ENCODE results near the gene ARMS2.
A peak's percentile ranks its signal among the peaks of the same experiment; 100 is the strongest.

Gene ARMS2, protein sequence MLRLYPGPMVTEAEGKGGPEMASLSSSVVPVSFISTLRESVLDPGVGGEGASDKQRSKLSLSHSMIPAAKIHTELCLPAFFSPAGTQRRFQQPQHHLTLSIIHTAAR

GRCh38 chr10:122454603-122455080, at the start of gene ARMS2:
Gene ARMS2, plus strand, starts transcription at chr10:122454653. Its CDS starts 75 bp downstream, at chr10:122454728.
- DNase-seq (ENCODE audit: low spot score), result no peak

- no peak for DNase-seq (ENCODE audit: low spot score)
Observed at GRCh38 chr10:122407375-122408125, 46.9 kb upstream of the ARMS2 start.

DNA sequence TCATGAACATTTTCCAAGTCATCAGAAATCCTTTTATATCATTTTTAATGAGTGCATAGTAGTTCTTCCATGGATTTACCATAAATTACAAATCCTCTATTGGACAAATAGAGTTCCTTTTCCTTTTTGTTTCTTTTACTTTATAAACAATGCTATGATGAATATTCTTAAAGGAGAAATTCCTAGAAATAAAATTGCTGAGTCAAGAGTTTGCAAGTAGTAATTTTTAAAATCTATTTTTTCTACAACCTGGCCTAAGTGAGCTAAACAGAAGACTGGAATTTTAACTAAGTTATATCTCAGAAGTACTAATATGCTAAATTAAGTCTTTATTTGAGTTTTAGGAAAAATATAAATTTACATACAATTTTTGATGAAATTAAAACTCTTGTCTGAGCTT, 41.1 kb upstream of the ARMS2 start:
- DNase-seq (ENCODE audit: low spot score), result no peak

DNA sequence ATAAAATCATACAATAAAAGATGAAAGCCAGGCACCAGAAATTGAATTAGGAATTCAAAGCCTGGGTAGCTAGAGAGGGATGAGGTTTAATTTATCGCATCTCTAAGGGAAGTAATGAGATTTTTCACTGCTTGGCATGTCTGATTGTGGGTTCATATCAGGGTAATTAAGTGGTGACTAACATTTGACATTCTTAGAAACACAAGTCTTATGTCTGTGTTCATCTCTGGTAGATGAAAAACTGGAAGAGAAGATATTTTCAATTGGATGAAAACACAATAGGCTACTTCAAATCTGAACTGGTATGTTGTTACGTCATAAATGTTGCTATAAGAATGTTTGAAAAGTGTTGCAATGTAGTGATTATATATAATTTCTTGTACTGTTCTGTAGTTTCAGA, 36.8 kb upstream of the ARMS2 start:
- DNase-seq (ENCODE audit: low spot score), result no peak

GRCh38 chr10:122419016-122419415, 35.4 kb upstream of the ARMS2 start:
- no peak for DNase-seq (ENCODE audit: low spot score)

- no peak for DNase-seq (ENCODE audit: low spot score)
Observed at GRCh38 chr10:122419876-122420623, 34.4 kb upstream of the ARMS2 start.

DNA sequence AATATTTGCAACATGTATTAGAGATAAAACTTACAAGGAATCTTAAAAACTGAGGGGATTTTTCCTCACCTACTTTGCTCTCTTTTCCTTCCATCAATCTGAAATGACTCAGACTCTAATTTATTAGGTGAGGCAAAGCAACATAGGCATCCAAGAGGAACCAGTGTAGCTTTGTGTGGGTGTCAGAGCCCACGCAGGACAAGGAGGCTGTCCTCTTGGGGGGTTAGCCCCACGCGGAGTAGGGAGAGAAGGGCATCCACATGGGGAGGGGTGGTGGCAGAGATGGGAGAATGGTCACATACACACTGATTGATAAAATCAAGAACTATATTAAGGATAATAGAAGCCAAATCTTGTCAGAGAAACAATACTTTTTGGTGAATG, 33.8 kb upstream of the ARMS2 start:
- no peak for DNase-seq (ENCODE audit: low spot score)

DNA sequence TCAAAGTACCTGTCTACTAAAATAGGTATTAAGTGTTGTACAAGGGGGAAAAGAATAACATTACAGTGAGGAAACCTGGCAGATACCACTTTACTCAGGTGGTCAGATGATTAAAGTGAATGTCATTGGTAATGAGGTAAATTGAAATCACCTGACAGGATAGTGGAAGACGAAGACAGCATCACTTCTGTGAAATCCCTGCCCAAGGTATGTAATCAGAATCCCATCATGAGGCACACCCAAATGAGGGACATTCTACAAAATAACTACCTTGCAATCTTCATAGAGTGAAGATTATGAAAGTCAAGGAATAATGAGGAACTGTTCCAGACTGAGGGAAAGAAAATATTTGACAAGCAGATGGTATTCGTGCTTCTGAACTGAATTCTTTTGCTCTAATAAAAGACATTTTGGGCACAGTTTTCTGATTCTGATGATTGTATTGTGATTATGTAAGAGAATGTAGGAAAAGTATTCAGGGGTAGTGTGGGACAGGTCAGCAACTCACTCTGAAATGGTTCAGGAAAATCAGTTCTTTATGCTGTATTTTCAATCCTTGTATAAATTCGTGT, 33.3 kb upstream of the ARMS2 start:
- no peak for DNase-seq (ENCODE audit: low spot score)

DNA sequence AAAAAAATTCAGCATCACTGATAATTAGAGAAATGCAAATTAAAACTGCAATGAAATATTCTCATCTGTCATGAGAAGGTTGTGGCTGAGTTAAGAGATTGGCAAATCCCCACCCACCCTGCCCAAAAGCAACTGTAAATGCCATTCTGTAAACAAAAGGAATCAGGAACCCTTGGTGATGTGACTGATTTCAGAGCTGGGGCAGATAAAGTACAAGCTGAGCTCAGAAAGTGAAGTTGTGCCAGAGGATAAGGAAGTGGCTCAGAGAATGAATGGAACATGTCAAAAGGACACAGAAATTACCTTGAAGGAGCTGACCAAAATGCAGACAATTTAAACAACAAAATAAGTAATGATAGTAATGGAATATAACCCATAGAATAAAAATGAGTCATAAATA, 32.7 kb upstream of the ARMS2 start:
- no peak for DNase-seq (ENCODE audit: low spot score)

DNA sequence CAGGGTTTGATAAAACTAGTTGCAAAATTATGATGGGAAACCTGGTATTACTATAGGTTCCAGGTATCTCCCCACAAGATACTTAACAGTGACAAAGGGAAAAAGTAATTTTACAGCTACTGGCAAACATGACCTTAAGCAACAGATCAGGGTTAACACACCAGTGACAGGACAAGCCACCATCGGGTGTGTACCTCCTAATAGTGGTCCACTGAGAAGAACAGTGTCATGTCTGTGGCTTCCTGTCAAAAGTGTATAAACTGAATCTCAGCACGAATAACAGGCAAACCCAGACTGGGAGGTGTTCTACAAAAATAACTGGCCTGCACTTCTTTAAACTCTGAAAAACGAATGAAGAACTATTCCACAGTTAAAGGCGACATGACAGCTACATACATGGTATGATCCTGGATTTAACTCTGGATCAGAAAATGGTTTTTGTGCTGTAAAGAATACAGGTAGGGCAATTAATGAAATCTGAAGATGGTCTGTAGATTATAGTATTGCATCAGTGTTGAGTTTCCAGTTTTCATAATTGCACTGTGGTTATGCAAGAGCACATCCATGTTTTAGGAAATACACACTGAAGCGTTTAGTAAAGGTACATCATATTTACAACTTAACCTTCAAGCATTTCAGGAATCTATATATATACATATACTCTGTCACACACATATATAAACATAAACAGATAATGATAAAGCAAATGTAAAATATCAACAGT, 32.0 kb upstream of the ARMS2 start:
- peak; percentile 43 for DNase-seq (ENCODE audit: low spot score)

- DNase-seq (ENCODE audit: low spot score), result no peak
Observed at GRCh38 chr10:122424059-122424458, 30.4 kb upstream of the ARMS2 start.

DNA sequence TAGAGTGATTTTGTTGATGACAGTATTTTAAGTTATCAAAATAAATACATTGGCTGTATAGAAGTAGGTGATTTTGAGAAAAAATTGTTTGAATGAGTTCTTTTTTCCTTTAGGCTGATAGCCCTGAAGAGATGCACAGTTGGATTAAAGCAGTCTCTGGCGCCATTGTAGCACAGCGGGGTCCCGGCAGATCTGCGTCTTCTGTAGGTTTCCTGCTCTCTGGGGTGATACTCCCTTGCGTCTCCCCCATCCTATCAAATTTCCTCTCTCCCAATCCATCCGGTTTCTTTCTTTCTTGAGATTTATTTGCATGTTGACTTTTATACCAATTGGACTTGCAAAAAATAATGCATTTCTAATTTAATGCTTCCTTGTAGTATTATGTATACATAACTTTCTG, 27.6 kb upstream of the ARMS2 start:
- no peak for DNase-seq (ENCODE audit: low spot score)

- no peak for DNase-seq (ENCODE audit: low spot score)
Observed at GRCh38 chr10:122427280-122427679, 27.2 kb upstream of the ARMS2 start.

DNA sequence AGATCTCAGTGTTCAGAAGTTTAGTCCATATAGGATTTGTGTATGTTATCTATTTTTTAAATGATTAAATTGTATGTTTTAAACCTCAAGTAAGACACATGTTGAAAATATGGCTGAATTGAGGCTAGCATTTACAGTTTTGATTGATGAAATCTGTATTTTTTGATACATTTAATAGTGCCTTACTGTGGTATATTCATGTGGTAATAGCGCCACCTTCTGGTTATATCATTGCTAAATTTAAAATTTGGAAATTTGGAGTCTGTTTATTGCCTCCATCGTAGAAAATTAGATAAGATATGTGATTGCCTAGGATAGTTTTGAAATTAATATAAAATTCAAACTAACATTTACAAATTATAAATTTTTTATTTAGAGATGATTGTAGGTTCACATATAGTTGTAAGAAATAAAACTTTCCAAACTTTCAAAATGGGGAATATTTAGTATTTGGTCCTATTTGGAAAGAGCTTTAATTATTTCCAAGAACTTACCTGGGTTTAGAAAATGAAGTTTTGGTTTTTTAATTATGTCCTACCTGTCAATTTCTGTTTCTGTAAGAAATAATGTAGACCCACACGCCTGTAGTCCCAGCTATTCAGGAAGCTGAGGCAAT, 19.1 kb upstream of the ARMS2 start:
- DNase-seq (ENCODE audit: low spot score), result peak; percentile 49

GRCh38 chr10:122441961-122442360, 12.5 kb upstream of the ARMS2 start:
- DNase-seq (ENCODE audit: low spot score), result no peak

- DNase-seq (ENCODE audit: low spot score), result no peak
Observed at GRCh38 chr10:122445469-122445868, 9.0 kb upstream of the ARMS2 start.

GRCh38 chr10:122445904-122446303, 8.5 kb upstream of the ARMS2 start:
- no peak for DNase-seq (ENCODE audit: low spot score)

DNA sequence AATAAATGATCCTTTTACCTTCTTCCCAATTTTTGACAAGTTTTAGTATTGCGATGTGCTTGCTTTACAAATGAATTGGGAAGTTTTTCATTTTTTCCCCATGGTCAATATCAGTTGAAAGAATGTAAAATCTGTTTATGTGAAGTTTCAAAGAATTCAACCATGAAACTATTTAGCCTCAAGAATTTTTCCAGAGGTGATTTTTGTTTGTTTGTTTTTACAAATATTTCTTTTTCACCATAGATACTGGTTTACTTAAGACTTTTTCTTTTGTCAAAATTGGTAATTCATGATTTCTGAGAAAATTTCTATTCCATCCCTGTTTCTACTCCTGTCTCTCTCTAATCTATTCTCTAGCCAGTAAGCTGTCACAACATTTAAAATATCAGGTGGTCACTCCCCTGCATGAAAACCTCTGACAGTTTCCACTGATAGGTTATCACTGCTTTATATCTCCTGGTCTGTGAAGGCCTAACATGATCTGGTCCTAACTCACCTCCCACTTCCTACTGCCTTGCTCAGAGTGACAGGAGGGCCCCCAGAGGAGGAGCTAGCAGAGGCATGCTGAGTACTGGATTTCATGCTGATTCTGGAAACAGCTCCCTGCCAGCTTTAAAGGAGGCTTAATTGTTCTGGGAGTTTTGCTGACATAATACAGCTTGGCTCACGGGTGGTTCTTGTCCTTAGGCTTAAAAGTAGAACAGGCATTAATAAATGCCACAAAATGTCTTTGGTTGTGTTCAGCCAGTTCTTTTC, 7.6 kb upstream of the ARMS2 start:
- DNase-seq (ENCODE audit: low spot score), result no peak

DNA sequence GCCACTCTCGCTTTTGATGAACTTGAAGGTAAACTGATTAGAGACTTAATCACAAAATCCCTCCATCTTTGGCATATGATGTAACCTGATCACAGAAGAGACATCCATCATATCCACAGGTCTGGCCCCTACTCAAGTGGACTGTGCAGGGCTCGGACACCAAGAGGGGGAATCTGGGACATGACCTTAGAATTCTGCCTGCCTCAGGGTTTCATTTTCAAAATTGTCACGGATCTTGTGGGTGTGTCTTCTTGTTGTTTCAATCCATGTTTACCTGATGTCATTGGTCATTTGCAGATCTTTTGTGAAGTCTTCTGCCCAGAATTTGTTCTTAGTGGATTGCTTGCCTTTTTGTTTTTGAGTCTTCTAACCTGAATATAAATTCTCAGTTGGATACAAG, 5.9 kb upstream of the ARMS2 start:
- no peak for DNase-seq (ENCODE audit: low spot score)

- no peak for DNase-seq (ENCODE audit: low spot score)
Observed at GRCh38 chr10:122449153-122449552, 5.3 kb upstream of the ARMS2 start.
